Stimulated activated CD8-positive, alpha-beta memory T cell treated with anti-CD3 and anti-CD28 coated beads, Interleukin-4, amount 100 ng/mL, for 1 hour (primary cell): ENCODE results near the gene TERC.

Experiments used
- DNase-seq, 2 donors: peaks; one replicate each; pipeline ENCODE4 v3.0.0-alpha.2; 2020; ENCODE audit warnings: low read depth in 2 of 2, low spot score in 1 of 2

Gene TERC

DNA sequence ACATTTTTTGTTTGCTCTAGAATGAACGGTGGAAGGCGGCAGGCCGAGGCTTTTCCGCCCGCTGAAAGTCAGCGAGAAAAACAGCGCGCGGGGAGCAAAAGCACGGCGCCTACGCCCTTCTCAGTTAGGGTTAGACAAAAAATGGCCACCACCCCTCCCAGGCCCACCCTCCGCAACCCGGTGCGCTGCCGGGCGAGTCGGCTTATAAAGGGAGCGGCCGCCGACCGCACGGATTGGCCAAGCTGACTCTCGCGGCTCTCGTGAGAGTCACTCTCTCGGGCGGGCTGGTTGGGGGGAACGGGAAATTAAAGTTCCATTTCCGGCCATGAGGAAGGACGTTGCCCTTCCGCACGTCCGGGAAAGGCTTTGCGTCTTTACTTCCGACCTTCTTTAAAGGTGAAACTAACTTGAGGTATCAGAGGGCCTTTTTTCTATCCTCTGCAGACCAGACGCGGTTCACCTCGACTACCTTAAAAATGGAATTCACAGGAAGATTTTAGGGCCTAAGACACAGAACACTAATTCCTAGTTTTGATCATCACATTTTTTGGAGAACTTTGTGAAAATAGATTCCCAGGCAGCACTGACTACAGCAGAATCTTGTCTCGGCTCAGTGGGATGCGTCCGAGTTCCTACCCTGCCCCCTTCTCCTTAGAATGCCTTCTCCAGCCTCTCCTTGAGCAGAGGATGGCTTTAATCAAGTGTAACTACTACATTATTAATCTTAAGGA, at the start of gene TERC:
TERC (minus strand) TSS at position 179 of the 731 bp plus-strand sequence.
- DNase-seq, result peak; percentile 80 to 87

- DNase-seq, result peak in 1 of 2 donors; percentile 49
Measured at GRCh38 chr3:169813757-169814517, 49.1 kb upstream of the TERC start.

- no peak for DNase-seq
Measured at GRCh38 chr3:169813278-169813677, 48.4 kb upstream of the TERC start.

- peak in 1 of 2 donors; percentile 39 for DNase-seq
Measured at GRCh38 chr3:169812332-169813235, 47.7 kb upstream of the TERC start, which contains the start of the genes LRRC34 and LRRIQ4. Gene LRRC34 (minus strand): TSS chr3:169812904. CDS start chr3:169812548, 356 bp downstream. Gene LRRIQ4 (plus strand): TSS chr3:169812870. CDS start chr3:169821922, 9,052 bp downstream.

DNA sequence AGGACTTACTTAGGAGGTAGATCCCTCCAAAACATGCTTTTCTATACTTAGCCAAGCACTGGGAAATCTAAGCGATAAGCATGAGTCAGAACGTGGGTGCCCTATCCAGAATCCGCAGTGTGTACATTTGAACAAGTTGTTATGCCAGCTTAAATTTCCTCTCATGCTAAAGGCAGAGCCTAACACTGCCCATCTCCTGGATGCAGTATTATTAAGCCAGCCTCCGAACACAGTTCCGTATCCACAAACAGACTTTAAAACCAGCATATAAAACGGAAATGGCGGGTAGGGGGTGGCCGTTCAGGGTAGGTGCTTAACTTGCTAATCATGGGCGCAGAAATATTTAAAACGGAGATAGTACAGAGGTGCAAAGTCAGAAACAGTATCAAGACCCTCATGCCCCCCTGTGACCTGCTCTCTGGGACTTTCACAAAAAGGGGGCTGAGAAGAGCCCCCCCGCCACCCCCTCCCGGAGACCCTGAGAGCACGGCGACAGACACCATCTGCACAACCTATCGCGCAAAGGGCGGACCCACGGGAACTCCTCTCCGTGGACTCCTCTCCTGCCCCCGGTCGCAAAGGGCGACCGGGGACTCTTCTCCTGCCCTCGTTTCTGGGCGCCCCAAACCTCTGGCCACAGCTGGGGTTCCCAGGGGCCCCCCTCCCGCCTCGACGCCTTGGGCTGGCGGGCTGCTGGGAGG, 46.9 kb upstream of the TERC start:
- no peak for DNase-seq

DNA sequence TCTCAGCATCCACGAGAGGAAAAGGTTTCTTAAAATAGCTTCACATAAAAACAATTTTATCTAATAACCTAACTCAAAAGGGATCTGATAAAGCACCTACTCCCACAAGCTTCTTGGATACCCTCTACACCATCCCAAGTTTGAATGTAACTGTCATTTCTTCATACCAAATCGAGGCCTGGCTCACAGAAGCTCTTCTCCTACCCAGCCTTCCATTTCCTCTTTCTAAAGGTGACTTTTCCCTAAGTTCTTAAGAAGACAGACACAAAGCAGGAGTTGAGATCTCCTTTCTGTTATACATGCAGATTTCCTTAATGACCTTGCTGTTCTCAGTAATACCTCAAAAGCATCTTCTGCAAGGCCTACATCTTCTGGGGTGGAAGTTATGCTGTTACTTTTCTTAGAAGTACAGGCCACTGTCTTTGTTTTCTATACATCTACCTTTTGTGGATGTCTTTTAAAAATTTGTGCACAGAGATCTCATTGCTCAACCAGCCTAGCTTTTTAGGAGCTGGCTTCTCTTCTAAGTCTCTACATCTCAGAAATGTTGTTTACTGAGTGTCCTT, 44.5 kb upstream of the TERC start:
- no peak for DNase-seq

- no peak for DNase-seq
Measured at GRCh38 chr3:169804681-169805080, 39.8 kb upstream of the TERC start.

DNA sequence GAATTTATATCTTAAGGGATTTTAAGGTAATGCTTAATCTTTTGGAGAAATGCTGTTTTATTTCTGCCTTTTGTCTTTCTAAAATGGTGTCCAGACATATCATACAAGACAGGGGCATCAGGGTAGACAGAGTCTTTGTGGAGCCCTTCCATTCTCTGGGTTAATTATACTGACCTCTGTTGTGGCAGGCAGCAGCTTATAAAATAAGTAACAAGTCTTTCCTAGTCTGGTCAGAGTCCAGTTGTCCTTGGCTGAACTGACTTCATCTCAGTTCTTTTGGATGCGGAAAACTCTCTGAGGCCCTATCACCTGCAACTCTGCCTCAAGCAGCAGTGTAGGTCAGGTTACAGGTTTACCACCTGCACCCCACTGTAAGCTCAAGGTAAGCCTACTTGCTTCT, 27.5 kb upstream of the TERC start:
- DNase-seq, result no peak

- DNase-seq, result no peak
Measured at GRCh38 chr3:169790687-169791429, 26.0 kb upstream of the TERC start.

GRCh38 chr3:169790219-169790618, 25.4 kb upstream of the TERC start:
- DNase-seq, result no peak

- DNase-seq, result no peak
Measured at GRCh38 chr3:169787791-169788190, 22.9 kb upstream of the TERC start.

DNA sequence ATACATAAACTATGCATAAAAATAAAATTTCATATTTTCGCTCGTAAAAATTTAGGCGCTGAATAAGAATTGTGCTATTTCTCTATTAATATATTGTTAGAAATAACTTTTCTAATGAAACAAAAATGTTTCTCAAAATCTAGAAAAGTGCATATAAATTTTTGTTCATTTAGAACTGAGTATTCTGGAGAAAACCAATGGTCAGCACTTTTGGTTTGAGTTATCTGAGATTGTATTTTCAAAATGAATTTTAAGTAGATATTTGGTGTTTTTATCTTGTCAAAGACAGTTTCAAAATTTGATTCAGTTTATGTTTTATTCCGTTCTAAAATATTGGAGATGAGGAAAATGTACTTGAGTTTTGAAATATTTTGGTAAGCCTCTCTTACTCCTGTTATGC, 22.3 kb upstream of the TERC start:
- no peak for DNase-seq

GRCh38 chr3:169781209-169781855, 16.5 kb upstream of the TERC start:
- DNase-seq, result no peak

- DNase-seq, result no peak
Measured at GRCh38 chr3:169780742-169781141, 15.9 kb upstream of the TERC start.

DNA sequence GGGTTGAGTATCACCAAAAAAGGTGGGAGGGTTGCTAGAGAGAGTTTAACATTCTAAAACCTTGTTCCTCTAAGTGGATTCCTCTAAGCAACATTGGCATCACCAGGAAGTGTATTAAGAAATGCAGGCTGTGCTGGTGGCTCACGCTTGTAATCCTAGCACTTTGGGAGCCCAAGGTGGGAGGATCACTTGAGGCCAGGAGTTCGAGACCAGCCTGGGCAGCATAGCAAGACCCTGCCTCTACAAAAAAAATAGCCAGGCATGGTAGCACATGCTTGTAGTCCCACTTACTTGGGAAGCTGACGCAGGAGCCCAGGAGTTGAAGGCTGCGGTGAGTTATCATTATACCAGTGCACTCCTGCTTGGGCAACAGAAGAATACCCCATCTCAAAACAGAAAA, 13.0 kb upstream of the TERC start:
- DNase-seq, result no peak

DNA sequence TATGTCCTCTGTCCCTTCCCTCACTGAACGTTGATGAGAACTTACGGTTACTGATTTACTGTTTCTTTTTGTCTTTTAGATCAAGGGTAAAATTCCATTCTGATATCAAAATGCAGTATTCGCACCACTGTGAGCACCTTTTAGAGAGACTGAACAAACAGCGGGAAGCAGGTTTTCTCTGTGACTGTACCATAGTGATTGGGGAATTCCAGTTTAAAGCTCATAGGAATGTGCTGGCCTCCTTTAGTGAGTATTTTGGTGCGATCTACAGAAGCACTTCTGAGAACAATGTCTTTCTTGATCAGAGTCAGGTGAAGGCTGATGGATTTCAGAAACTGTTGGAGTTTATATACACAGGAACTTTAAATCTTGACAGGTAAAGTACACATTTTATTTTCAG, 9.3 kb upstream of the TERC start:
- no peak for DNase-seq

GRCh38 chr3:169772897-169773816, 8.3 kb upstream of the TERC start, which contains the start of gene MYNN:
Gene MYNN (plus strand): TSS chr3:169773396. CDS start chr3:169774296, 900 bp downstream.
- peak; percentile 80 to 86 for DNase-seq

DNA sequence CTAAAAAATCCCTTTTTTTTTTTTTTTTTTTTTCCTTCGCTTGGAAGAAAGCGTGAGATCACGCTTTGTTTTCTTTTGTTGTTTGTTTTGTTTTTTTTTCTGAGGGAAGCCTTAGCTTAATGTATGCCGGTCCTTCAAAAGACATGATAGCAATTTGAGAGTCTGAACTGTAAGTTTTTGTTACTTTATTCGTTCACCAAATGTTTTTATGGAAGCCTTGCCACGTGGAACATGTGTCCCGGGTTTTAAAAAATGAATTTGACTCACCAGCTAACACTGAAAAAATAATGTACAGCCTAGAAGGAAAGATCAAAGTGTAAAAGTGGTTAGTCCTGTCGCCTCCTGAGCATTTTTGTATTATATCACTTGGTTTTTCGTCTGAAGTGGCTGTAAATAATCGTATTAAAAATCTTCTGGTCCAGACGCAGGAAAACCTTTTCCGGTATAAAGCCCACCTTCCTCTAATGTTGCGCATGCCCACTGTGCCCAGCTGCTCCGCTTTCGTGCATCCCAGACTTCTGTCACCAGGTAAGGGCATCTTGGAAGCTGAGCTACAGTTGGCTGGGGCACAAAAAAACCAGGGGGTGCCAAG, 7.5 kb upstream of the TERC start:
- peak; percentile 14 to 39 for DNase-seq
